Body of pancreas (tissue), 4 donors: Measurements from ENCODE around the gene FGF14. TPM values are rescaled to one million over a fixed set of nuclear protein-coding genes. Genes with fewer than 3 reads are reported as not detected.

Experiments
- ATAC-seq: fragments of 150-250 bp; one replicate; pipeline ENCODE4 v1.9.1; 2016
- DNase-seq, 4 donors: peaks; one replicate each; pipeline ENCODE4 v3.0.0-alpha.2; 2019
- H3K27ac ChIP-seq, 4 donors: fragments of 200-600 bp; sonication (generic); 1 replicate in 3 of 4; 2 replicates in 1 of 4; pipeline versions ENCODE4 v1.5.1 to v1.6.1; 2016 to 2019; ENCODE audit warnings: mild to moderate bottlenecking in 1 of 4, mixed read lengths in 1 of 4, moderate library complexity in 1 of 4
- H3K27me3 ChIP-seq, 2 donors: fragments of 200-600 bp; sonication (generic); one replicate each; pipeline ENCODE4 v1.6.0; 2016; ENCODE audit warnings: mild to moderate bottlenecking in 1 of 2
- H3K36me3 ChIP-seq, 2 donors: fragments of 200-600 bp; sonication (generic); replicated peaks in 1 of 2; 2 replicates each; pipeline ENCODE4 v1.5.1; 2016; ENCODE audit warnings: low read depth in 2 of 2; ENCODE audit not compliant: insufficient read depth in 1 of 2
- H3K4me1 ChIP-seq: fragments of 200-600 bp; sonication (generic); one replicate; pipeline ENCODE4 v1.6.0; 2016
- H3K4me3 ChIP-seq, 2 donors: fragments of 200-600 bp; sonication (generic); 1 replicate in 1 of 2; 2 replicates in 1 of 2; pipeline ENCODE4 v1.5.1; 2016 to 2019
- H3K9me3 ChIP-seq, 3 donors: fragments of 200-600 bp; sonication (generic); 1 replicate in 2 of 3; 2 replicates in 1 of 3; pipeline ENCODE4 v1.5.1; 2016
- CTCF ChIP-seq, 7 experiments: fragments of 450-650 bp in 4 of 7; fragments of 200-600 bp in 3 of 7; sonication (generic) in 3 of 7; IDR thresholded peaks; one replicate each; pipeline ENCODE4 v1.5.1; 2016 to 2019; ENCODE audit warnings: antibody characterized with exemption in 7 of 7
- POLR2A ChIP-seq, 3 donors: fragments of 450-650 bp; IDR thresholded peaks; one replicate each; pipeline ENCODE4 v1.6.1; 2016; ENCODE audit warnings: antibody characterized with exemption in 3 of 3, mild to moderate bottlenecking in 2 of 3
- WGBS, 2 donors: methylation state at CpG; one replicate each; pipeline ENCODE4 v1.1.5; 2017; 5-methylcytosine and 5-hydroxymethylcytosine counted together
- intact Hi-C: fragments of 100-400 bp; cut with DNase I; formaldehyde crosslinking; loops from one replicate; pipeline ENCODE4 v1.15.1; 2023
- total RNA-seq, 2 donors: library from RNA; depleted of rRNA; stranded (reverse); fragments of >200 nt; gene quantifications; one replicate each; pipeline ENCODE4 v1.1.0, GENCODE V29; 2016

The FGF14 gene
- total RNA-seq, 2 donors from 2014 or later: under 0.01 to 0.52 TPM

DNA sequence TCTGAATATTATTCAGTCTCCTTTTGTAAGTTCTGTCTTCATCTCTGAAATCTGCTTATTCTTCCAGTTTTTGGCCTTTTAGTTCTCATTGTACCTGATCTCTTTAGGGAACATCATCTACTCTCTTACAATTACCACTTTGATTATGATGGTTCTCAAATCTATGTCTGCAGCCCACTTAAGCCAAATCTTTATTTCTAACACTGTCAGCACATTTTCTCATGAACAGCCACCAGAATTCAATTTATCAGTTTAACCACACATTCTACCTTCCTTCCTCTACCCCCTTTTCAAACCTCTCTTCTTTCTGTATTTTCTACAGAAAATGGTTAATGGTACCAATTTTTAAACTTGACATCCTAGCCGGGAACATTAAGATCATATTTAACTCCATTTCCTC, 175.3 kb downstream of the FGF14 start:
- ATAC-seq: no peak
- DNase-seq: no peak
- H3K4me3 ChIP-seq: no peak overlapping the region
- H3K27me3 ChIP-seq: no peaks in the 10 kb centered on the region
- no peak overlapping the region for H3K27ac ChIP-seq
- WGBS, 2 donors: 53 to 63% methylated on average over 1 of the region's 1 CpG
- intact Hi-C loops: no loop called here
- H3K36me3 ChIP-seq: no peaks in the 10 kb centered on the region
- TF ChIP-seq CTCF (IDR thresholded peaks at IDR 0.05) (no peak), POLR2A (IDR thresholded peaks at IDR 0.05) (no peak)
- H3K4me1 ChIP-seq: no peaks in the 10 kb centered on the region
- no peaks in the 10 kb centered on the region for H3K9me3 ChIP-seq

DNA sequence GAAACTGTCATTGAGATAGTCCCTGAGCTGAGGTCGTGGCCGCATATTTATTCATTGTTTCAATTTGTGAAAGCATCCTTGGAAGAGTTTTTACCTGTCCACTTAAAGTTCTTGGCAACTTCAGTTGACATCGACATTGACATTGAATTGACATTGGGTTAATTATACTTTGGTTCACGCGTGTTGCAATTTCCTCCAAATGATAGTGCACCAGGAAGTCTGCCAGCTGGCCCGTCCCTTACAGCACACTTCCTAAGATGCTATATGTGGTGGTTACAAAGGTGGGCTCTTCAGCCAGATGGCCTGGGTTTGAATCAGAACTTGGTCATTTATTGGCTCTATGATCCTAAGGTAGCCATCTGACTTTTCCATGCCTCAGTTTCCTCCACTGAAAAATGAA, 176.0 kb downstream of the FGF14 start:
- Histone ChIP-seq H3K9me3 (no peaks in the 10 kb centered on the region), H3K4me1 (no peaks in the 10 kb centered on the region), H3K4me3 (no peak overlapping the region), H3K36me3 (no peaks in the 10 kb centered on the region), H3K27ac (no peak overlapping the region), H3K27me3 (no peaks in the 10 kb centered on the region)
- TF ChIP-seq CTCF (IDR thresholded peaks at IDR 0.05) (no peak), POLR2A (IDR thresholded peaks at IDR 0.05) (no peak)
- 52 to 62% methylated on average over 6 of the region's 6 CpGs for WGBS, 2 donors
- ATAC-seq (no peak), DNase-seq (no peak)
- intact Hi-C loops: no loop called here

DNA sequence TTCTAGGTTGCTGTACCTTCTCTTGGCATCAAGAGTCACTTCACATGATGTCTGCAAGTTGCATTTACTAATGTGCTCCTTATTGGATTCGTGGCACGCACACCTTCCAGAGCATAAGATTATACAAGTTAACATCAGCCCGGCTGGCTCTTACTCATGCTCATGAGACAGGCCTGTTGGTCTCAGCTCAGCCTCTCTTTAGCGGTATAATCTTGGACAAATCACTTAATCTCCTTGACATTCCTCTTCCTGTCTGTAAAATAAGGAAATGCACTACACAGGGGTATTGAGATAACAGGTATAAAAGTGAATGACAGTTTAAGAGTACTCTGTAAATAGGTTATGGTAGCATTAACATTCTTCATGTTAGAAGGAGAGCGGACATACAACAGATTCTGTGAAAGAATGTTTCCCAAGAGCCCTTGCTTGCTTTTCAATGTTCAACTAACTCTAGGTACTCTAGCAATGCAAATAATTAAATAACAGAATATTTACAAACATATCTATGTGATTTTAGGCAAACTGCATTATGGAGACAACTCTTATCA, 181.1 kb downstream of the FGF14 start:
- no peak overlapping the region for H3K4me3 ChIP-seq
- ATAC-seq (no peak), DNase-seq (no peak)
- H3K36me3 ChIP-seq: no peaks in the 10 kb centered on the region
- intact Hi-C loops: no loop called here
- H3K4me1 ChIP-seq: no peaks in the 10 kb centered on the region
- H3K27ac ChIP-seq: no peak overlapping the region
- no peaks in the 10 kb centered on the region for H3K9me3 ChIP-seq
- H3K27me3 ChIP-seq: no peaks in the 10 kb centered on the region
- WGBS, 2 donors: 29 to 32% methylated on average over 5 of the region's 5 CpGs
- TF ChIP-seq POLR2A (IDR thresholded peaks at IDR 0.05) (no peak), CTCF (IDR thresholded peaks at IDR 0.05) (no peak)

- intact Hi-C loops: no loop called here
- Histone ChIP-seq H3K4me1 (no peaks in the 10 kb centered on the region), H3K36me3 (no peaks in the 10 kb centered on the region), H3K4me3 (no peak overlapping the region), H3K27me3 (no peaks in the 10 kb centered on the region), H3K9me3 (no peaks in the 10 kb centered on the region), H3K27ac (no peak overlapping the region)
- no peak for DNase-seq
- ATAC-seq: no peak
- TF ChIP-seq CTCF (IDR thresholded peaks at IDR 0.05): no peak
- TF ChIP-seq POLR2A (IDR thresholded peaks at IDR 0.05): no peak
These were observed 186.9 kb downstream of the FGF14 start for GRCh38 chr13:102214956-102215355.

- ATAC-seq (no peak), DNase-seq (no peak)
- H3K36me3 ChIP-seq: no peaks in the 10 kb centered on the region
- no peaks in the 10 kb centered on the region for H3K9me3 ChIP-seq
- H3K4me3 ChIP-seq: no peak overlapping the region
- TF ChIP-seq CTCF (IDR thresholded peaks at IDR 0.05) (no peak), POLR2A (IDR thresholded peaks at IDR 0.05) (no peak)
- intact Hi-C loops: no loop called here
- WGBS, 2 donors: 31 to 41% methylated on average over 3 of the region's 3 CpGs
- no peaks in the 10 kb centered on the region for H3K27me3 ChIP-seq
- no peaks in the 10 kb centered on the region for H3K4me1 ChIP-seq
- no peak overlapping the region for H3K27ac ChIP-seq
These were observed 189.1 kb downstream of the FGF14 start for GRCh38 chr13:102212729-102213128.
